GM23338 (cell line): ENCODE data around the gene TRIM44. TPM values are rescaled to one million over a fixed set of nuclear protein-coding genes. Genes with fewer than 3 reads are reported as not detected.

ENCODE experiments used
- ATAC-seq: fragments of 200-7000 bp; cut with Tn5 transposase; 3 replicates; pipeline ENCODE4 v1.9.1; 2020
- DNase-seq: peaks from one replicate; pipeline ENCODE4 v3.0.0-alpha.2; 2015; ENCODE audit warnings: low spot score
- H2AFZ ChIP-seq: fragments of 200-600 bp; sonication (generic); 2 replicates; pipeline ENCODE4 v1.8.0; 2016; ENCODE audit warnings: antibody characterized with exemption, mild to moderate bottlenecking, moderate library complexity
- H3F3A ChIP-seq: fragments of 200-600 bp; sonication (generic); replicated peaks from 2 replicates; pipeline ENCODE4 v1.8.0; 2017; ENCODE audit warnings: antibody characterized with exemption, mixed run types, low read depth
- H3K27ac ChIP-seq: fragments of 200-600 bp; sonication (generic); 2 replicates; pipeline ENCODE4 v1.6.1; 2016; ENCODE audit warnings: low read depth
- H3K27me3 ChIP-seq: fragments of 200-600 bp; sonication (generic); 2 replicates; pipeline ENCODE4 v1.8.0; 2016; ENCODE audit warnings: mild to moderate bottlenecking, mixed run types, moderate library complexity; ENCODE audit not compliant: insufficient read depth
- H3K36me3 ChIP-seq: fragments of 200-600 bp; sonication (generic); 2 replicates; pipeline ENCODE4 v1.8.0; 2016; ENCODE audit warnings: mild to moderate bottlenecking; ENCODE audit not compliant: insufficient read depth
- H3K4me1 ChIP-seq: fragments of 200-600 bp; sonication (generic); 2 replicates; pipeline ENCODE4 v1.8.0; 2016; ENCODE audit warnings: mild to moderate bottlenecking, moderate library complexity; ENCODE audit not compliant: insufficient read depth
- H3K4me2 ChIP-seq: fragments of 200-600 bp; sonication (generic); 2 replicates; pipeline ENCODE4 v1.7.1; 2017; ENCODE audit warnings: mixed run types
- H3K4me3 ChIP-seq: fragments of 200-600 bp; sonication (generic); 2 replicates; pipeline ENCODE4 v1.6.1; 2016; ENCODE audit warnings: mixed run types
- H3K79me2 ChIP-seq: fragments of 200-600 bp; sonication (generic); replicated peaks from 2 replicates; pipeline ENCODE4 v1.8.0; 2017; ENCODE audit warnings: mild to moderate bottlenecking; ENCODE audit not compliant: insufficient read depth
- H3K9me2 ChIP-seq: fragments of 200-600 bp; sonication (generic); 2 replicates; pipeline ENCODE4 v1.8.0; 2017; ENCODE audit not compliant: insufficient read depth
- H4K20me1 ChIP-seq: fragments of 200-600 bp; sonication (generic); replicated peaks from 2 replicates; pipeline ENCODE4 v1.8.0; 2017; ENCODE audit warnings: mild to moderate bottlenecking; ENCODE audit not compliant: insufficient read depth
- H3K27ac Mint-ChIP-seq: 2 replicates; pipeline ENCODE4 v1.8.0; 2020; ENCODE audit warnings: inconsistent platforms, mild to moderate bottlenecking, moderate library complexity, mixed read lengths
- H3K27me3 Mint-ChIP-seq: 3 replicates; pipeline ENCODE4 v1.8.0; 2022; ENCODE audit warnings: low read depth, mild to moderate bottlenecking, moderate library complexity, mixed read lengths, inconsistent platforms; ENCODE audit not compliant: insufficient read depth, poor library complexity
- H3K36me3 Mint-ChIP-seq: 3 replicates; pipeline ENCODE4 v1.8.0; 2021; ENCODE audit warnings: low read depth, mild to moderate bottlenecking, inconsistent platforms, moderate library complexity, mixed read lengths
- H3K4me1 Mint-ChIP-seq: 3 replicates; pipeline ENCODE4 v1.8.0; 2020; ENCODE audit warnings: mild to moderate bottlenecking, inconsistent platforms, mixed read lengths
- H3K4me3 Mint-ChIP-seq: 3 replicates; pipeline ENCODE4 v1.8.0; 2021; ENCODE audit warnings: moderate library complexity, mild to moderate bottlenecking, inconsistent platforms, mixed read lengths
- H3K9me3 Mint-ChIP-seq: 3 replicates; pipeline ENCODE4 v1.8.0; 2020; ENCODE audit warnings: moderate library complexity, mild to moderate bottlenecking, inconsistent platforms, mixed read lengths
- CREB1 ChIP-seq: fragments of 250-450 bp; sonication (Bioruptor Pico); IDR thresholded peaks from 2 replicates; pipeline ENCODE4 v1.5.0; 2020; ENCODE audit warnings: low read depth, mild to moderate bottlenecking, moderate library complexity
- EZH2 ChIP-seq: fragments of 200-600 bp; sonication (generic); IDR thresholded peaks from one replicate; pipeline ENCODE4 v1.8.0; 2017; ENCODE audit warnings: antibody characterized with exemption, mild to moderate bottlenecking, low read depth; ENCODE audit not compliant: unreplicated experiment
- EZH2phosphoT487 ChIP-seq: fragments of 200-600 bp; sonication (generic); IDR thresholded peaks from one replicate; pipeline ENCODE4 v1.8.1; 2018; ENCODE audit warnings: antibody characterized with exemption; ENCODE audit not compliant: unreplicated experiment
- JUNB ChIP-seq: IDR thresholded peaks from one replicate; pipeline ENCODE4 v1.6.1; 2016; ENCODE audit warnings: antibody characterized with exemption; ENCODE audit not compliant: unreplicated experiment
- NANOG ChIP-seq: IDR thresholded peaks from 2 replicates; pipeline ENCODE4 v1.6.1; 2016; ENCODE audit warnings: antibody characterized with exemption, borderline replicate concordance
- POLR2AphosphoS5 ChIP-seq: IDR thresholded peaks from 2 replicates; pipeline ENCODE4 v1.6.1; 2016; ENCODE audit warnings: antibody characterized with exemption, low read depth
- STAT1 ChIP-seq: IDR thresholded peaks from one replicate; pipeline ENCODE4 v1.6.1; 2016; ENCODE audit warnings: antibody characterized with exemption; ENCODE audit not compliant: unreplicated experiment
- ZNF114 ChIP-seq: fragments of 250-450 bp; sonication (Bioruptor Pico); IDR thresholded peaks from 2 replicates; pipeline ENCODE4 v1.5.0; 2020; ENCODE audit warnings: mild to moderate bottlenecking, moderate library complexity
- ZNF331 ChIP-seq: fragments of 250-450 bp; sonication (Bioruptor Pico); IDR thresholded peaks from 2 replicates; pipeline ENCODE4 v1.5.0; 2020; ENCODE audit warnings: low read depth, mild to moderate bottlenecking, moderate library complexity
- polyA plus RNA-seq: library from polyadenylated mRNA; unstranded; fragments of >200 nt; fragmentation: Nextera tagmentation; extraction: Ambion mirVana; gene quantifications from 2 replicates; pipeline ENCODE4 v1.2.1, GENCODE V29; 2016
- total RNA-seq: library from RNA; depleted of rRNA; stranded (reverse); fragments of >200 nt; shearing (Covaris generic); gene quantifications from 2 replicates; pipeline ENCODE4 v1.2.3, GENCODE V29; 2014
- TF ChIP-seq, protein P1 (sequence below): IDR thresholded peaks from 2 replicates; pipeline ENCODE4 v1.6.1; 2016; ENCODE audit warnings: antibody characterized with exemption
- TF ChIP-seq, protein P2 (sequence below), 2 experiments: fragments of 200-600 bp in 1 of 2; sonication (generic) in 1 of 2; conservative IDR thresholded peaks; 2 replicates each; pipeline versions ENCODE4 v1.5.1 to v1.6.1; 2016 to 2017; ENCODE audit warnings: antibody characterized with exemption in 2 of 2, low read depth in 2 of 2, mild to moderate bottlenecking in 2 of 2, moderate library complexity in 1 of 2
- TF ChIP-seq, protein P3 (sequence below): IDR thresholded peaks from one replicate; pipeline ENCODE4 v1.6.1; 2018; ENCODE audit warnings: antibody characterized with exemption; ENCODE audit not compliant: unreplicated experiment
- TF ChIP-seq, protein P4 (sequence below): fragments of 250-450 bp; sonication (Bioruptor Pico); IDR thresholded peaks from 2 replicates; pipeline ENCODE4 v1.5.0; 2020; ENCODE audit warnings: mild to moderate bottlenecking, moderate library complexity

Gene TRIM44
- total and polyA plus RNA-seq, 2 experiments from 2014 or later = 10.3 to 10.4 TPM

DNA sequence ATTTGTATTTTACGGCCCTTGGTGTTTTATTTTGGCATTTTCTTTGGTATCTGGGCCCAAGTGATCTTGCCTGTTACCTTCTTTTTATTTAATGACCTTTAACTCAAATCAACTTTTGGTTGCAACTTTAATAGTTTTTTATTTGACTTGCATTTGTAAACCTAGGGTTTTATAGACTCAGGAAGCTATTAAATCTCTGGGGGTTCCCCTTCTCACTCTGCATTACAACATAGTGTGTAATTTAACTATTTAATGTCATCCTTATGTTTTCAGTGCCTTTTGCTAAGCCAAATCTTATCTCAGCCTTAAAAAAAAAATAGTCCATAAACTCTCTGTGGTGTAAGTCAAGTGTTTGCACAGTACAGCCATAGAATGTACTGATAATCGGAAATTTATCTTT lies 41.0 kb upstream of the TRIM44 start:
- no peaks in the 10 kb centered on the region for H3K79me2 ChIP-seq
- Mint-ChIP-seq H3K27me3 (peaks cover 25% of the 10 kb centered on the region), H3K27ac (no peak overlapping the region), H3K4me3 (no peak overlapping the region; the same call in 2 of the 3 replicates), H3K9me3 (peaks cover 7% of the 10 kb centered on the region), H3K36me3 (peaks cover 15% of the 10 kb centered on the region), H3K4me1 (peaks cover 34% of the 10 kb centered on the region)
- no peak for ATAC-seq
- TF ChIP-seq STAT1 (no peak), ZNF331 (CRISPR knock-in tag) (no peak), CREB1 (CRISPR knock-in tag) (no peak), JUNB (no peak), EZH2 (no peak), EZH2phosphoT487 (no peak), NANOG (no peak), POLR2AphosphoS5 (no peak), ZNF114 (CRISPR knock-in tag) (no peak)
- TF ChIP-seq, protein P1, sequence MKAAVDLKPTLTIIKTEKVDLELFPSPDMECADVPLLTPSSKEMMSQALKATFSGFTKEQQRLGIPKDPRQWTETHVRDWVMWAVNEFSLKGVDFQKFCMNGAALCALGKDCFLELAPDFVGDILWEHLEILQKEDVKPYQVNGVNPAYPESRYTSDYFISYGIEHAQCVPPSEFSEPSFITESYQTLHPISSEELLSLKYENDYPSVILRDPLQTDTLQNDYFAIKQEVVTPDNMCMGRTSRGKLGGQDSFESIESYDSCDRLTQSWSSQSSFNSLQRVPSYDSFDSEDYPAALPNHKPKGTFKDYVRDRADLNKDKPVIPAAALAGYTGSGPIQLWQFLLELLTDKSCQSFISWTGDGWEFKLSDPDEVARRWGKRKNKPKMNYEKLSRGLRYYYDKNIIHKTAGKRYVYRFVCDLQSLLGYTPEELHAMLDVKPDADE = no peak
- TF ChIP-seq, protein P2, sequence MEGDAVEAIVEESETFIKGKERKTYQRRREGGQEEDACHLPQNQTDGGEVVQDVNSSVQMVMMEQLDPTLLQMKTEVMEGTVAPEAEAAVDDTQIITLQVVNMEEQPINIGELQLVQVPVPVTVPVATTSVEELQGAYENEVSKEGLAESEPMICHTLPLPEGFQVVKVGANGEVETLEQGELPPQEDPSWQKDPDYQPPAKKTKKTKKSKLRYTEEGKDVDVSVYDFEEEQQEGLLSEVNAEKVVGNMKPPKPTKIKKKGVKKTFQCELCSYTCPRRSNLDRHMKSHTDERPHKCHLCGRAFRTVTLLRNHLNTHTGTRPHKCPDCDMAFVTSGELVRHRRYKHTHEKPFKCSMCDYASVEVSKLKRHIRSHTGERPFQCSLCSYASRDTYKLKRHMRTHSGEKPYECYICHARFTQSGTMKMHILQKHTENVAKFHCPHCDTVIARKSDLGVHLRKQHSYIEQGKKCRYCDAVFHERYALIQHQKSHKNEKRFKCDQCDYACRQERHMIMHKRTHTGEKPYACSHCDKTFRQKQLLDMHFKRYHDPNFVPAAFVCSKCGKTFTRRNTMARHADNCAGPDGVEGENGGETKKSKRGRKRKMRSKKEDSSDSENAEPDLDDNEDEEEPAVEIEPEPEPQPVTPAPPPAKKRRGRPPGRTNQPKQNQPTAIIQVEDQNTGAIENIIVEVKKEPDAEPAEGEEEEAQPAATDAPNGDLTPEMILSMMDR (conservative IDR thresholded peaks at IDR 0.05; ENCODE audit: low read depth in 2 of 2) = no peak
- TF ChIP-seq, protein P3, sequence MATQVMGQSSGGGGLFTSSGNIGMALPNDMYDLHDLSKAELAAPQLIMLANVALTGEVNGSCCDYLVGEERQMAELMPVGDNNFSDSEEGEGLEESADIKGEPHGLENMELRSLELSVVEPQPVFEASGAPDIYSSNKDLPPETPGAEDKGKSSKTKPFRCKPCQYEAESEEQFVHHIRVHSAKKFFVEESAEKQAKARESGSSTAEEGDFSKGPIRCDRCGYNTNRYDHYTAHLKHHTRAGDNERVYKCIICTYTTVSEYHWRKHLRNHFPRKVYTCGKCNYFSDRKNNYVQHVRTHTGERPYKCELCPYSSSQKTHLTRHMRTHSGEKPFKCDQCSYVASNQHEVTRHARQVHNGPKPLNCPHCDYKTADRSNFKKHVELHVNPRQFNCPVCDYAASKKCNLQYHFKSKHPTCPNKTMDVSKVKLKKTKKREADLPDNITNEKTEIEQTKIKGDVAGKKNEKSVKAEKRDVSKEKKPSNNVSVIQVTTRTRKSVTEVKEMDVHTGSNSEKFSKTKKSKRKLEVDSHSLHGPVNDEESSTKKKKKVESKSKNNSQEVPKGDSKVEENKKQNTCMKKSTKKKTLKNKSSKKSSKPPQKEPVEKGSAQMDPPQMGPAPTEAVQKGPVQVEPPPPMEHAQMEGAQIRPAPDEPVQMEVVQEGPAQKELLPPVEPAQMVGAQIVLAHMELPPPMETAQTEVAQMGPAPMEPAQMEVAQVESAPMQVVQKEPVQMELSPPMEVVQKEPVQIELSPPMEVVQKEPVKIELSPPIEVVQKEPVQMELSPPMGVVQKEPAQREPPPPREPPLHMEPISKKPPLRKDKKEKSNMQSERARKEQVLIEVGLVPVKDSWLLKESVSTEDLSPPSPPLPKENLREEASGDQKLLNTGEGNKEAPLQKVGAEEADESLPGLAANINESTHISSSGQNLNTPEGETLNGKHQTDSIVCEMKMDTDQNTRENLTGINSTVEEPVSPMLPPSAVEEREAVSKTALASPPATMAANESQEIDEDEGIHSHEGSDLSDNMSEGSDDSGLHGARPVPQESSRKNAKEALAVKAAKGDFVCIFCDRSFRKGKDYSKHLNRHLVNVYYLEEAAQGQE = no peak
- TF ChIP-seq, protein P4, sequence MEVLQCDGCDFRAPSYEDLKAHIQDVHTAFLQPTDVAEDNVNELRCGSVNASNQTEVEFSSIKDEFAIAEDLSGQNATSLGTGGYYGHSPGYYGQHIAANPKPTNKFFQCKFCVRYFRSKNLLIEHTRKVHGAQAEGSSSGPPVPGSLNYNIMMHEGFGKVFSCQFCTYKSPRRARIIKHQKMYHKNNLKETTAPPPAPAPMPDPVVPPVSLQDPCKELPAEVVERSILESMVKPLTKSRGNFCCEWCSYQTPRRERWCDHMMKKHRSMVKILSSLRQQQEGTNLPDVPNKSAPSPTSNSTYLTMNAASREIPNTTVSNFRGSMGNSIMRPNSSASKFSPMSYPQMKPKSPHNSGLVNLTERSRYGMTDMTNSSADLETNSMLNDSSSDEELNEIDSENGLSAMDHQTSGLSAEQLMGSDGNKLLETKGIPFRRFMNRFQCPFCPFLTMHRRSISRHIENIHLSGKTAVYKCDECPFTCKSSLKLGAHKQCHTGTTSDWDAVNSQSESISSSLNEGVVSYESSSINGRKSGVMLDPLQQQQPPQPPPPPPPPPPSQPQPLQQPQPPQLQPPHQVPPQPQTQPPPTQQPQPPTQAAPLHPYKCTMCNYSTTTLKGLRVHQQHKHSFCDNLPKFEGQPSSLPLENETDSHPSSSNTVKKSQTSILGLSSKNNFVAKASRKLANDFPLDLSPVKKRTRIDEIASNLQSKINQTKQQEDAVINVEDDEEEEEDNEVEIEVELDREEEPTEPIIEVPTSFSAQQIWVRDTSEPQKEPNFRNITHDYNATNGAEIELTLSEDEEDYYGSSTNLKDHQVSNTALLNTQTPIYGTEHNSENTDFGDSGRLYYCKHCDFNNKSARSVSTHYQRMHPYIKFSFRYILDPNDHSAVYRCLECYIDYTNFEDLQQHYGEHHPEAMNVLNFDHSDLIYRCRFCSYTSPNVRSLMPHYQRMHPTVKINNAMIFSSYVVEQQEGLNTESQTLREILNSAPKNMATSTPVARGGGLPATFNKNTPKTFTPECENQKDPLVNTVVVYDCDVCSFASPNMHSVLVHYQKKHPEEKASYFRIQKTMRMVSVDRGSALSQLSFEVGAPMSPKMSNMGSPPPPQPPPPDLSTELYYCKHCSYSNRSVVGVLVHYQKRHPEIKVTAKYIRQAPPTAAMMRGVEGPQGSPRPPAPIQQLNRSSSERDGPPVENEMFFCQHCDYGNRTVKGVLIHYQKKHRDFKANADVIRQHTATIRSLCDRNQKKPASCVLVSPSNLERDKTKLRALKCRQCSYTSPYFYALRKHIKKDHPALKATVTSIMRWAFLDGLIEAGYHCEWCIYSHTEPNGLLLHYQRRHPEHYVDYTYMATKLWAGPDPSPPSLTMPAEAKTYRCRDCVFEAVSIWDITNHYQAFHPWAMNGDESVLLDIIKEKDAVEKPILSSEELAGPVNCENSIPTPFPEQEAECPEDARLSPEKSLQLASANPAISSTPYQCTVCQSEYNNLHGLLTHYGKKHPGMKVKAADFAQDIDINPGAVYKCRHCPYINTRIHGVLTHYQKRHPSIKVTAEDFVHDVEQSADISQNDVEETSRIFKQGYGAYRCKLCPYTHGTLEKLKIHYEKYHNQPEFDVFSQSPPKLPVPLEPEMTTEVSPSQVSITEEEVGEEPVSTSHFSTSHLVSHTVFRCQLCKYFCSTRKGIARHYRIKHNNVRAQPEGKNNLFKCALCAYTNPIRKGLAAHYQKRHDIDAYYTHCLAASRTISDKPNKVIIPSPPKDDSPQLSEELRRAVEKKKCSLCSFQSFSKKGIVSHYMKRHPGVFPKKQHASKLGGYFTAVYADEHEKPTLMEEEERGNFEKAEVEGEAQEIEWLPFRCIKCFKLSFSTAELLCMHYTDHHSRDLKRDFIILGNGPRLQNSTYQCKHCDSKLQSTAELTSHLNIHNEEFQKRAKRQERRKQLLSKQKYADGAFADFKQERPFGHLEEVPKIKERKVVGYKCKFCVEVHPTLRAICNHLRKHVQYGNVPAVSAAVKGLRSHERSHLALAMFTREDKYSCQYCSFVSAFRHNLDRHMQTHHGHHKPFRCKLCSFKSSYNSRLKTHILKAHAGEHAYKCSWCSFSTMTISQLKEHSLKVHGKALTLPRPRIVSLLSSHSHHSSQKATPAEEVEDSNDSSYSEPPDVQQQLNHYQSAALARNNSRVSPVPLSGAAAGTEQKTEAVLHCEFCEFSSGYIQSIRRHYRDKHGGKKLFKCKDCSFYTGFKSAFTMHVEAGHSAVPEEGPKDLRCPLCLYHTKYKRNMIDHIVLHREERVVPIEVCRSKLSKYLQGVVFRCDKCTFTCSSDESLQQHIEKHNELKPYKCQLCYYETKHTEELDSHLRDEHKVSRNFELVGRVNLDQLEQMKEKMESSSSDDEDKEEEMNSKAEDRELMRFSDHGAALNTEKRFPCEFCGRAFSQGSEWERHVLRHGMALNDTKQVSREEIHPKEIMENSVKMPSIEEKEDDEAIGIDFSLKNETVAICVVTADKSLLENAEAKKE (CRISPR knock-in tag) = no peak
- H3K4me3 ChIP-seq = no peak overlapping the region
- peaks cover 36% of the 10 kb centered on the region for H3K27me3 ChIP-seq
- H3K27ac ChIP-seq = no peak overlapping the region
- 0 out of 2 replicates have a peak, but pooled peaks cover 2% of the 10 kb centered on the region for H3F3A ChIP-seq
- H4K20me1 ChIP-seq = no peaks in the 10 kb centered on the region
- no peaks in the 10 kb centered on the region for H3K9me2 ChIP-seq
- H2AFZ ChIP-seq = no peak overlapping the region
- no peaks in the 10 kb centered on the region for H3K36me3 ChIP-seq
- DNase-seq = no peak
- peaks cover 14% of the 10 kb centered on the region for H3K4me1 ChIP-seq
- H3K4me2 ChIP-seq = no peak overlapping the region
